T-helper 9 cell (primary cell): ENCODE measurements around the gene RFTN1.

ENCODE experiments used
- DNase-seq: peaks from one replicate; pipeline ENCODE4 v3.0.0-alpha.2; 2020

The RFTN1 gene

DNA sequence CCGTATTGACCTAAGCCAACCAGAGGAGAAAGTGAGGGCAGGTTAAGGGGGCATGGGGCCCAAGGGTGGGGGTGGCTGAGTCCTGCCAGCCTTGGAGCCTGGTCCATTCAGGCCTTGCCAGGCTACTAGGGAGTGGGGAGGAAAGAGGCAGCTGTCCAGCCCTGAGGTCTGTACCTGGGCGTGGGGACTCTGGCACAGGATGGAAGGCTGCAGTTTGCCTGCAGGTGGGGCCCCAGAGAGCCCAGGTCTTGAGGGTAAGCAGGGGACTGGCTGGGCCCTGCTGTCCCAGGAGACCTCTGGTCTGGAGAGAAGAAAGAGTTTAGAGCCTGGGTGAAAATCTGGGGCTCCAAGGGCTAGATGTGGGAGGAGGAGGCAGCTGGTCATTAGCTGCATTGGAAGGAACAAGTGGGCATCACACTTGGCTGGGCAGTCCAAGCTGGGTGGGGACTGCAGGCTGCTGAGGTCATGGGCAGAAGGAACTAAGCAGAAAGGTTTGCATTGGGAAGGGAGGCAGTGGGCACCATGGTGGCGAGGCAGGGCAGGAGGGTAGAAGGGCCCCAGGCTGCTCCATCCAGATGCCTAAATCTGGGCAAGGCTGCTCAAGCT is 140.1 kb downstream of the RFTN1 start:
- DNase-seq: no peak

DNA sequence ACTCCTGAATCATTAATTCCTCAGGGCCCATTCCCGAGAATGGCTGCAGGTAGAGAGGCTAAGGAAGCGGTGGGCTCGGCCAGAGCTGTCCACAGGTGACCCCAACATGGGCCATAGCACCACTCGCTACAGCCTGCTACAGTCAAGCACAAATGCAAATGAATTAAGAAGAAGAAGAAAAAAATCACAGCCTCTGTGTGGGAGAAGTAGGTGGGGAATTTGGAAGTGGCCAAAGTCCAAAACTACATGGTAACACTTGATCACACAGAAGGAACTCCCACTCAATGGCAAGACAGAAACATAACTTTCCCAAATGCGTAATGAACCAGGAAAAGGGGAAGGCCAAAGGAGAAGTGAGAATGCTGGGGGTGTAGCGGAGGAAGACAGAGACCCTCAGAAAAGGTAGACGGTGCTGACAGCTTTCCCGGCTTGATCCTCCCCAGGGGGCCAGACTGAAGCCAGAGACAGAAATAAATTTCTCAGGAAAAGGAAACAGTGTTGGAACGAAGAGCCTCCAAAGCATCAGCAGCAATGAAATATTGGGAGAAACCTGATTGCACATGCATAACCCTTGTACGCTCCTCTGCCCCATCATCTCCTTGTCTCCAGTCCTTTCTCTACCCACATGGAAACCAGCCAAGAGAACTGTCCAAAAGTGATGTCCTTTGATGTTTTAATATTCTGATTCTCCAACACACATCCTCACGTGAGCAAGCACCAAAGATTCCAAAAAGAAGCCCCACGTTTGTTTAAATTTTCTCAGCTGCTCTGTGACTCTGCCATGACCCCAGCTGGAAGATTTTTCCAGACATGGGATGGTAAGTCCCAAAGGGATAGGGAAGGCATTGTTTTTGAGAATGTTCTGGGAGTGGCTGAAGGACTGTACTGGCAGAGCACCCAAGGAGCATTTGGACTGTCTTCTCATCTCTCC is 140.9 kb downstream of the RFTN1 start:
- no peak for DNase-seq

DNA sequence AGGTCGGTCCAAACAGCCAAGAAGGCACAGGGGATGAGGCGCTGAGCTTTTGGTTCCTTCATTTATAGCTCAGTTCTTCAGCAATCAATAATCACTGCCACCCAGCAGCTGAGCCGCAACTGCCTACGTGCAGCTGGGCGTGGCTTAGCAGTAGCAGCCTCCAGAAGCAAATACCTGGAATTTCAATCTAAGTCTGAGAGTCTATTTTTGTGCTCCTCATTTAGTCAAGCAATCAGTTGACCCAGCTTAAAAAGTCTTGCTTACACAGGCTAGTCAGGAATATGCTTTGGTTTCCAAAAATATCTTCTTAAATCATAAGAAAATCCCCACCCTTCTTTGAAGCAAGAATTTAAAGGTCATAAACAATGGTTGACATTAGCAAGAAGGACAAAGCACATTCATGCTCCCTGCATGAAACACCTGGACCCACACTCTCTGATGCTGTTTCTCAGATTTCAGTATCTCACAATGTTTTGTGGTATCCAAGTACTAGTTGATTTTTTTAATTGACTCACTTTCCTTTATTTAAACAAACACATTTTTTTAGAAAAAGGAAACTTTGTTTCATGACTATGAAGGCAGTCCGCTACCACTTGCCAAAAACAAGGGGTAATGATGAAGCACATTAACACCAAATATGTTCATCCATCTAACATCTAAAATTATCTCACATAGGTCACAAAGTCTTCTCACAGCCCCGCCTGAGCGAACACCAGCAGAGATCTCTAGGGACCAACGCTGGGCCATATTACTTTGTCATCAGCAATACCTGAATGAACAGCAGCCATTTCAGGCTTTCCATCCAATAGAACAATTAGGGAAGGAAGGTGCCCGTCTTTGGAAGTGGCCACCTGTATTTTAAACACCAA is 142.4 kb downstream of the RFTN1 start:
- no peak for DNase-seq

DNA sequence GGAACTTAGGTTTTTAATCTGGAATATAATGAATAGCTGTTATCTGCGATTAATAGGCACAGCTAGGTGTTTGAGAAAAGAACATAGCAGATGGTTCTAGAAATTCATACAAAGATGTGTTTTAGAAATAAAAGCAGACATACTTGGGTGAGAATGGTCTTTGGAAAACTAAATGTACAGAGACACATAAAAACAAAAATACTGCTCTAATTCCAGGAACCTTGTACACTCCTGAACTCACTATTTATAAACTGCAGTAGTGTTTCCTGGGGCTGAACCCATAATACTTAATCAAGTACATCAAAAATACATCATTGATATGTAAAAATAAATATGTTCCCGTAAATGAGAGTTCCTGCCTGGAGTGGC is 143.0 kb downstream of the RFTN1 start:
- DNase-seq: no peak

DNA sequence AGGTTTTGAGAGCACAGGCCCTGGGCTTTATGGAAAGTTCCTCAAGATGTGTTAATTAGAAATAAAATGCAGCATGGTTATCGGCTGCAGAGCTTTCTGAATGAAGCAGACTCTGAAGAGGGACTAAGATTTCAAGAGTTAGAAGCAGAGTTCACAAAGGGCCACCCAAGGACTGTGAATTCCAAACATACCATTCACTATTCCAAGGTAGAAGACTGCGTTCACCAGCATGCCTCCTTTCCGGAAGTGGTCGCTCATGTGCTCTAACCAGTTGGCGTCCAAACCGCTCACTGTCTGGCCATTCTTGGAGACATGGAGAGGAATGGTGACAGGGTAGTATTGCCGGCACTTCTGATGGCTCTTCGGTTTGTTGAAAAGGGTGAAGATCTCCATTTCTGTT is 143.6 kb downstream of the RFTN1 start:
- no peak for DNase-seq

DNA sequence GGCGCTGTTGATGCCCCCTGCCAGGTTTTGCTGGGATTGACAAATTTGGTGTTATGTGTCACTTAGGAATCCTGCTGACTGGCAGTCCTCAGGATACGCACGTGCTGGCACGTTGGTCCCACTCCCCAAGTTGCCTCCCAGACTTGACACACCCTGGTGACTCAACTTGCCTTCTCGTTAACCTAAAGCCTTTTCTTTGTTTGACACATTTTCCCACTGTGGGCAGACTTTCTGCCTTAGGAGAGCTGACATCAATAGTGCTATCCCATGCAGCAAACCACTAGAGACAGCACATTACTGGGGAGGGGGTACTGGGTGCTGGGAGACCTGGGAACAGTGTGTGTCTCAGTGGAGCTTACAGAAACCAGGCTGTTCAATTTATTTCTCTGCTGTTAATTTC is 144.2 kb downstream of the RFTN1 start:
- no peak for DNase-seq

DNA sequence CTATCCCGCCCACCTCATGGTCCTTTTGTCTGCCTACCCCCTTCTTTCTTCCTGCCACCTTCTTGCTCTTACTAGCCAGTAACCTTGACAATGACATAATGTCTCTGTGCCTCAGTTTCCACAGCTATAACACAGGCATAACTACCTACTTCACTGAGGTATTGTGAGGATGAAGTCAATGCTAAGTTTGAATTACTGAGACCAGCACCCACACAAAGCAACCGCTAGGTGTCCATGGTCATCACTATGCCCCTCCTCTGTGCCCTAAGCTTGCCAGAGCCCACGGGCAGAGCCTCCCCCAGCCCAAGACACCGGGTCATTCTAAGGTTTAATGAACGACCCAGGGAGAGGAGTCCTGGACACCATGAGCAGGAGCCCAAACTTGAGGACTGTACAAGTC is 146.9 kb downstream of the RFTN1 start:
- DNase-seq: no peak

DNA sequence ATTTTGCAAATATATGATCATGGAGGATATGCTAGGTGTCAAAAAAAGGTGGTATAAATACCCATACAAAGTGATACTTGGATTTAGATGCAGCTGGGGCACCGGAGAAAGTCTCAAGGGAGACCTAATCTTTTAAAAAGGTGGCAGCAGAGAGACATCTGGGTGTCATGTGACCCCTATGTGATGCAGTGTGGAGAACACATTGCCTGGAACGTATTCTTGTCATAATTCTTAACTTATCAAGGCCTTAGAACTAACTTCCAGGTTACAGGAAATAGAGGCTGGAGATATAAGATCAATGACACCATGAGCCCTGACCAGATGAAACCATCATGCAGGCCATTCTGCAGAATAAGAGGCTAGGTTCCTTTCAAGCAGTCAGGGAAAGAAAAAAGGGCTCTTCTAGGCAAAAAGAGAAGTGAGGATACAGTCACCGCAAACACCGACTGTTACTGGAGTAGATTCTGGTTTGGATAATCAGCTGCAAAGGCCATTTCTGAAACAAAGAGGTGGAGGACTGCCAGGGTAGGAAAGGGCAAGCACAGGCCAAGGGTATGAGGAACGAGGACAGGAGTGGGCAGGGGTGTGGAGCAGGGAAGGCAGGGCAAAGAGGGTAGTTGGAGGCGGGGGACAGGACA is 147.9 kb downstream of the RFTN1 start:
- DNase-seq: no peak

DNA sequence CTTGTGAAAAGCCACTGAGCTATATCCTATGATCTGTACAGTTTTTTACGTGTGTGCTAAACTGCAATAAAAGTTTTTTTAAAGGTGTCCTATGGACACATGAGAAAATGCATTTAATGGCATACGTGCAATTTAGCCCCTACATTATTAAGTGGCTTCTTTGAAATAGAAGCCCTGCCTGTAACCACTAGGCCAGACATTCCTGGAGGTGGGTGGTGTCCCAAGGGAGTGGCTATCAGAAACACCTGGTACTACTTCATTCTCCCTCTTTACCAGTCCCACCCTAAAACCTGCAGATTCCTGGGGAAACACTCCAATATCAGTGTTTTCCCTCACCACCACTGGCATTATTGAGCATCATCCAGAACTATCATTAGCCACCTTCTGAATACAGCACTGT is 148.5 kb downstream of the RFTN1 start:
- no peak for DNase-seq

DNA sequence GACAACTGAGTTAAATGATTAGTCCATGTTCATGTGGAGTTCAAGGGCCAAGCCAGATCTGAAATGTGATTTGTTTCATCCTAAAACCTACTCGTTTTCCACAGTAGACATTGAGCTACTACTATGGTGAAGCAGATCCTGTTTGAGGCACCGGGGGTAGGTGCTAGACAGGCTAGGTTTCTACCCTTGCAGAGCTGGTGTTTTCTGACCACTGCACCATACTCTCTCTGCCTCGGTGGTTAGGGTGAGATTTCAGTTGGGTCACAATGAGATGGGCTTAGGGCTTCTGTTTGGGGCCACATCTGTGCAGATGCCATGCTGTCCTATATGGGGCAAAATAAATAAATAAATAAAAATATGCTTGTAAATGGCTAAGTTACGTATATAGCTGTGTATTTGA is 149.2 kb downstream of the RFTN1 start:
- no peak for DNase-seq

DNA sequence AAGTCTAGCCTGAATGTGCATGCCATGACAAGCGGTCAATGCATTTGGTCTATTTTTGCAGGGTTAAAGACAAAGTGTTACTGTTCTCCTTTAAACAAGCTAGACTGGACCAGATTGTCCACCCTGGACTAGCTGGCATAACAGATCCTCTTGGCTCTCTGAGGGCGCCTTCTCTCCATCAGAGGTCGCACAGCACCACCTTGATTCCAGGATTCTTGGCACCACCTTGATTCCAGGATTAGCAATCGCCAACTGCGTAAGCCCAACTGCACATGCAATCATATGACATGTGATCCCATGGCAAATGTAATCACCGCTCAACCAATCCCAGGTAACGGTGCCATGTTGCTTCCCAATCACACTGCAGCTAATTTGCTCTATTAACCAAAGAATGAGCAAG is 149.9 kb downstream of the RFTN1 start:
- DNase-seq: no peak

DNA sequence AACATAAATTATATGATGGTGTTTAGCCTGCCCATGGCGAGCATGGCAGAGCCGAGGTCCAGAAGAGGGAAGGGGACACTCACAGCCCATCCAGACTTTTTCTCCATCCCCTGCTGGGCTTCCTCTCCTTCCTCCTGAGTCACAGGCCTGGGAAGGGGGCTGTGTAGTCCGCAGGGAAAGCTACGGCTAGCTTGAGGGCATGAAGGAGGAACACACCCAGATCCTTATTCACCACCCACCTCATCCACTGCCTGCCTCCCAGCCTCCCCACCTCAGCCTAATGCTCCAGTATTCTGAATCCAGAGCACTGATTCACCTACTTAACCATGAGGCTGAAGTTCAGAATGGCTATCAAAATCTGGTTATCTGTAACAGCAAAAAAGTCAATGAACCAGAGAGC is 150.7 kb downstream of the RFTN1 start:
- DNase-seq: no peak

DNA sequence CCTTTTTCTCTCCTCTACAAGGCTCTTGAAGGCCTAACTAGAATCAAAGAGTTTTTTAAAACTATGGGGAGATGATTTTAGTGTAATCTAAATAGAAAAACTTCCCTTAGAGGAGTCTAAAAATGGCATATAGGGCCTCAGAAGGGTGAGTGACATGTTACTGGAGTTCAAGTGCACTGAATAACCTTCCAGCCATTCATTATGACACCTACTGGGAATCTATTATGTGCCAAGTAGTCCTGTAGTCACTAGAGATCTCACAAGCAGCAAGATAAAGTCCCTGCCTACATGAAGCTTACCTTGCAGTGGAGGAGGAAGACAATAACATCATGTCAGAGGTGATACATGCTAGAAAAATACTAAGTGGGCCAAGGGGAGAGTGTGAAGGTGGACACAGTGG is 152.4 kb downstream of the RFTN1 start:
- DNase-seq: no peak

DNA sequence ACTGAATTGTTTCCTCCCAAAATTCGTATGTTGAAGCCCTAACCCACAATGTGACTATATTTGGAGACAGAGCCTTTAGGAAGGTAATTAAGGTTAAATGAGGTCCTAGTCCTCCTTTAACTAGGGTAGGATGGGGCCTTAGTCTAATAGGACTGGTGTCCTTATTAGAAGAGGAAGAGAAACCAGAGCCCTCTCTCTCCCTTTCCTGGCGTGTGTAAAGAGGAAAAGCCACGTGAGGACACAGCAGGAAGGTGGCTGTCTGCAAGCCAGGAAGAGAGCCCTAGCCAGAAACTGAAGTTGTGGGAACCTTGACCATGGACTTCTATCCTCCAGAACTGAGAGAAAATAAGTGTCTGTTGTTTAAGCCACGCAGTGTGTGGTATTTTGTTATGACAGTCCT is 154.2 kb downstream of the RFTN1 start:
- DNase-seq: no peak

DNA sequence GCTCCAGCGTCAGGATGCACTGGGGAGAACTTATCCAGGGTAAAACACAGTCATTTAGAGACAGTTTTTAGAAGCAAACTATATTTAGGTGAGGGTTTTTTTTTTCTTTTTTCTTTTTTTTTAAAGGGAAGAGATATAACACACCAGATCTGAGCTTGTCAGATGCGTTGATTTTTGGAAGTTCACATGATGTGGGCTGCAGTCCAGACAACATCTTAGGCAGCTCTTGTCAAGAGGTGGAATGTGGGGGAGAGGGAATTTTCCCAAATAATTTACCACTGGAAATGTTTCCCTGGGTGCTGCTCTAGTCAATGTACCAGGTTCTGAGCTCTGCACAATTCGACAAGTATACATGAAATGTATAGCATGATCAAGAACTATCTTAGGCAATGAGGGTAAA is 155.2 kb downstream of the RFTN1 start:
- no peak for DNase-seq

DNA sequence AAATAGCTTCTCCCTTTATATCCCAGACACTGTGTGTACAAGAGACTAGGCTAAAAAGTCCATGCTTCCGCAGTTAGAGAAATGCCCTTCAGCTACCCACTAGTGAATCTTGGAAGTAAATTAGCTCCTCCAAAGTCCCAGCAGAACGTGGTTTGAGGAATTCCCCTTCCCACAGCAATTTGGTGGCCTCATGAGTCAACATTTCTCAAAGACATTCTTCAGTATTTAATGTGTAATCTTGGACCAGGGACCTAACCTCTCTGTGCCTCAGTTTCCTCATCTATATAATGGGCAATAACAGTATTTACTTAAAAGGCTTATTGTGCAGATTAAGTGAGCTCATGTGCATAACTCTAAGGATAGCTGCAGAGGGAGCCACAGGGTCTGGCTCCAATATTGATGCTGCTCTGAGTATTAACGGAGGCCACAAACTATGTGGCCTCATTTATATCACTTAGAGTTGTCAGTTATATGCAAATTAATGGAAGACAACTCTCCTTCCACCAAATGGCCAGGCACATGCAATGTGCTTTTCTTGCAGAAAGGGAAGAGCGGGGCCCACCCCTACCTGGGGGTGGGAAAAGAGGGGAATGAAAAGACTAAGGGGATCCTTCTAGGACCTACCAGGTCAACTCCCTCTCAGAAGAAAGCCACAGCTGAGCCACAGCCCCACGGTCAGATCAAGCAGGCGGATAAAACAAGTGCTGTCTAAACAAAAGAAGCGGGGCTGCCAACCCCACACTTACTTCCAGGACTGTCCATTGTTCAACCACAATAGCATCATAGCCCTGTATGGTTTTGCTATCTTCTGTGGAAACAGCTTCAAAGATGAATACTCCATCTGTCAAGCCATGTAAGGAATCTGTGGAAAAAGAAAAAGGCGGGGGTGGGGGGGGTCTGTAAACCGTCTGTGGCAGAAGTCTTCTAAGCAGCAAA is 156.0 kb downstream of the RFTN1 start:
- DNase-seq: no peak

DNA sequence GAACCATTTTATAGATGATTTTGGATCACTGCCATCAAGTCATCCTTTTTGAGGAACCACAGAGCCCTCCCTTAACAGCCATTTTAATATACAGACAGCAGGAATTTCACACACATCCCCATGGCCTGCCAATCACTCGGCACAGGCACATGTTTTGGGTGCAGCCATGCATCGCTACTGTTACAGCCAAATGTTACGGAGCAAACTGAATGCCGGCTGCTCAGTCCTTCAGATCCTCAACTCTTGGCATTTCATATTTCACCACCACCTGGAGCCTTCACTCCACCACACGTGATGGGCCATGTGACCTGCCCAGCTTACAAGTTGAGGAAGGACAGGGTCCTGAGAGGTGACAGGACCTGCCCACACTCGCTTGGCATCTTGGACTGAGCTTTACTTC is 157.7 kb downstream of the RFTN1 start:
- no peak for DNase-seq

DNA sequence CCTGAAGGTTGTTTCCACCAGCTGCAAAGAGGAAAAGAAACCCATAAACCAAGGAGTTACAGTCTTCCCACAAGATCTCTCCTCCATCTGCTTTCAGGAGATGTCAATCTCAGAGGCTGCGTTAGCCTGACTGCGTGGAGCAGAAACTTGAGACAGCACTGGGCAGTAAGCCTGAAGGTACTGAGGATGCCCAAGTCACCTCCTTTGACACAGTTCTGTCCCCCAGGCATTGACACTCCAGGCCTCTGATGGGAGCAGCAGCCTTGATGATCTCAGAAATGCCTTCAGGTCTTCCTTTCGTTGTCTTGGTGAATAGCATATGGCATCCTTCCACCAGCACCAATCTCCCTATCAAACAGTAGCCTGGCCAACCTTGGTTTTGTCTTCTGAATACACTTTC is 159.2 kb downstream of the RFTN1 start:
- no peak for DNase-seq

DNA sequence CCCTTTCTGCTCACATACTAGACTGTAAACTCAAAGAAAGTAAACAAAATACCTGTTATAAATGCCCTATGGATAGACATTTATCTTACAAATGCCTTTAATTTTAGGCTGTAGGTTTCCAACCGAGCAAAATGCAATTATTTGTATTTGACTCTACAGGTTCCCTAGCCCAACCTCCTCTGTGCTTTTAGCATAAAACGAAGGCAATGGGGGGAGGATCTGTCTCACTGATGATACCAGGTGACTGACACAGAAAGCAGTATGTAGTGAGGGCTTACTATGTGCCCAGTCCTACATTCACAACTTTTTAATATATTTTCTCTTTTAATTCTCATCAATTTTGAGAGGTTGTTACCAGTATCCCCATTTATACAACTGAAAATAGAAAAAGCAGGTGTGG is 161.1 kb downstream of the RFTN1 start:
- no peak for DNase-seq

DNA sequence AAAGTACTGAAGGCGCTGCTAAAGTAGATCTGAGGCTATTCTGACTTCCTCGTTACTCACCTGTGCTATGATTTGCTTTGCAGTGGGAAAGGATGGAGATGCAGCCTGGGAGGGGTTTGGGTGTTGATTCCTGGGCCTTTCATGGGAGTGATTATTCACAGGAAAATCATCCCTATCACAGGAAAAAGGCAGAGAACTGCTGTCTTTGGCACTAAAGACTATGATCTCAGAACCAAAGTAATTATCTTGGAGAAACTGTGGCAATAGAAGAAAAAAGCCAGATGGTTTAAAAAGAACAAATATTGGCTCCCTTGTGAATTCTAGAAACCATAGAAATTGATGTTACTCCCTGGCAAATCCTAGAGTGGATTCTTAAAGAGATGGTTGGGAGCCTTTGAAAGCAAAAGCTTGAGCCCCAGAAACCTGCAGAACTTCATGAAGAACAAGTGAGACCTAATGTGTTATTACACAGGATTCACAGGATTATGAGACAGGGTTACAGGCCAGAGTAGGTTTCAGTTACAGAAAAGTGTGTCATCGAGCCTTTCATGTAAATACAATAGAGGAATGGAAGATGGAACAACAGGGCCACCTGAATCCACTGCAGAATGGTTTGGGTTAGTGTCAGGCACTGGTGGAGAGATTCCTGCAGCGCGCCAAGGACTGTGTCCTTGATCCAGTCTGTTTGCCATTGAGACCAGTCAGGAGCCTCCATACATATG is 162.7 kb downstream of the RFTN1 start:
- DNase-seq: no peak

DNA sequence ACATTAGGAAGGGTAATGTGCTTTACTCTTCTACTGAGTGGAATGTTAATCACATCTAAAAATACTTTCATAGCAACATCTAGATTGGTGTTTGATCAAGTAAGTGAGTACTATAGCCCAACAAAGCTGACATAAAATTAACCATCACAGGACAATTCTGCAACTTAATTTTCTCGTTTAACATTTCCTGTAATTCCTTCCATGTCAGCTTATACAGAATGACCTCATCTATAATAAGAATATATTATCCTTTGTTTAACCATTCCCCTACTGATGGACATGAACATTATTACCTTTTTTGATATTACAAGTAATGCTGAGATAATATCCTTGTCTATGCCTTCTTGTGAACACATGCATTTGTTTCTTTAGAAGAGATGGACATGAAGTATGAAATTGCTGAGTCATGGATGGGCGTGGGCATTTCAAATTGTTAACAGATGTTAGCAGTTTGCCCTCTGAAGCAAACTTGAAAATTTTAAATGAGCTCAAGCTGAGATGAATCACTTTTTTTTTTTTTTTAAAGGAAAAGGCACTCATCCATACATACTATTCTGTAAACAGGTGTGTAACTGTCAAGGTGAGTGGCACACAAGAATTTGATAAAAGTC is 163.4 kb downstream of the RFTN1 start:
- no peak for DNase-seq
